ENCODE measurements around the gene BCR.

Gene BCR

GRCh38 chr22:23151827-23152226 lies 28.5 kb upstream of the BCR start:
- no peak for DNase-seq (ENCODE audit: low read depth in 3 of 3)

GRCh38 chr22:23152238-23153114 lies 27.8 kb upstream of the BCR start:
- DNase-seq (ENCODE audit: low read depth in 3 of 3): no peak

GRCh38 chr22:23153994-23154393 lies 26.3 kb upstream of the BCR start:
- DNase-seq (ENCODE audit: low read depth in 3 of 3): no peak

GRCh38 chr22:23154461-23154860 lies 25.8 kb upstream of the BCR start:
- DNase-seq (ENCODE audit: low read depth in 3 of 3): no peak

GRCh38 chr22:23155143-23155542 lies 25.2 kb upstream of the BCR start:
- DNase-seq (ENCODE audit: low read depth in 3 of 3): no peak

DNA sequence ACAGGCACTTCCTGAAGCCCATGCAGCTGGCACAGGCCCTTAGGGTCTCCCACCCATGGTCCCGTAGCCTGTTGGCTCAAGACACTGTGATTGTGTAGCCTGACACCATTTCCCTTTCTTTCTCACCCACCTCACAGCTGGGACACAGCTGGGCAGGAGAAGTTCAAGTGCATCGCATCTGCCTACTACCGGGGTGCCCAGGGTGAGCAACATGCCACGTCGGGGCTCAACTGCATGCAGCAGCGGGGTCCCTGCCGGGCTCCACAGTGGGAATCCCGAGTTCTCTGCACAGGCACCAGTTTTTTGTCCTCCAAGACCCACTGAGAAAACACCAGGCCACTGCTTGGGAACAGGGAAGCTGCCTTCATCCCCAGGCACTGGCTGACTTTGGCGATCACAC lies 24.5 kb upstream of the BCR start:
- DNase-seq (ENCODE audit: low read depth in 3 of 3): no peak

GRCh38 chr22:23156286-23156685 lies 24.0 kb upstream of the BCR start:
- DNase-seq (ENCODE audit: low read depth in 3 of 3): no peak

GRCh38 chr22:23157560-23158515 lies 22.5 kb upstream of the BCR start:
- DNase-seq (ENCODE audit: low read depth in 3 of 3): no peak

GRCh38 chr22:23158516-23159290 lies 21.6 kb upstream of the BCR start:
- no peak for DNase-seq (ENCODE audit: low read depth in 3 of 3)

DNA sequence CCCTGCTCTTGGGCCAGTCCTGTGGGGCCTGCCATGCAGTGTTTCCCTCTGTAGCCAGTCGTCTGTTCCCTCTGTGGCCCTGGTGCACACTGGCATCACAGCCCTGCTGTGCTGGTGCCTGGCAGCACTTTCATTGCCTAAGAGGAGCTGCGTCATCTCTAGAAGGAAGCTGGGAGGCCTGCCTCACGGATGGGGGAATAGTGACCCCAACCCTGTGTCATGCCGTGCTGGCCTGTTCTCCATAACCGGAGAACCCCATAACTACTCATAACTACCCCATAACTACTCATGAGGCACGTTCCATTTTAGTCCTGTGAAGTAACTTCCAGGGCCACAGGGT lies 21.0 kb upstream of the BCR start:
- no peak for DNase-seq (ENCODE audit: low read depth in 3 of 3)

GRCh38 chr22:23161029-23161428 lies 19.3 kb upstream of the BCR start:
- DNase-seq (ENCODE audit: low read depth in 3 of 3): no peak

DNA sequence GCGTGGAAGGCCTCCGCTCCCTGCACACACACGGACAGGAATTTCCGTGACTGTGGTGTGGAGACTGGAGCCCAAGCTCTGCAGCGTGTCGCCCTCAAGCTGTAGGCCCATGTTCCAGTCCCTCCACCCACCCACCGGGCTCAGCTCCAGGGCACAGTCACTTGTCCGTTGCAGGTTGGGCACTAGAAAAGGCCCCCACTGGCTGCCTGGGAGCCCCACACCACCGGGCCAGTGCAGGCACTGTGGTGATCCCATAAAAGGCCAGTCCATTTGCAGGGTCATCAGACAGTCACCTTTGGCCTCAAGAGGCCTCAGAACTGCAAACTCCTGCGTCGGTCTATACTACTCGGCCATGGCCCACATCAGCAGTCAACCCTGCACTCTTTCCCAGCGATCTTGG lies 18.7 kb upstream of the BCR start:
- DNase-seq (ENCODE audit: low read depth in 3 of 3): no peak

GRCh38 chr22:23163665-23164064 lies 16.6 kb upstream of the BCR start:
- no peak for DNase-seq (ENCODE audit: low read depth in 3 of 3)

DNA sequence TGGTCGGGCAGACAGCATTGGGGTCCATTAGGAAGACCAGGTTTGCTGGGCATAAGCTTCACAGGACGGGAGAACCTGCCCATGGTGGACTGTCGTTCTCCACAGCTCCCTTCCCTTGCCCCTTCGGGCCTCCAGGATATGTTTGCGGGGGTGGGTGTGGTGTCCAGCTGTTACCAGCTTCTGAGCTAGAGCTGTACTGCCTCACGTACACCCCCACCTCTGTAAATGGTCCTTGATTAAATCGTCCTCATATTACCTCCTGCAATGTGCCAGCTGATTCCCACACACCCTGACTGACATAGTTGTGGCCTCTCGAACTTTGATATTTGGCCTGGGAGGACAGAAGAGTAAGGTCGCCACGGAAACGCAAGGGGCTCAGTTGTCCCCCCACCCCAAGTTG lies 16.2 kb upstream of the BCR start:
- DNase-seq (ENCODE audit: low read depth in 3 of 3): no peak

GRCh38 chr22:23166042-23166831 lies 14.1 kb upstream of the BCR start:
- no peak for DNase-seq (ENCODE audit: low read depth in 3 of 3)

GRCh38 chr22:23166841-23167616 lies 13.3 kb upstream of the BCR start:
- no peak for DNase-seq (ENCODE audit: low read depth in 3 of 3)

DNA sequence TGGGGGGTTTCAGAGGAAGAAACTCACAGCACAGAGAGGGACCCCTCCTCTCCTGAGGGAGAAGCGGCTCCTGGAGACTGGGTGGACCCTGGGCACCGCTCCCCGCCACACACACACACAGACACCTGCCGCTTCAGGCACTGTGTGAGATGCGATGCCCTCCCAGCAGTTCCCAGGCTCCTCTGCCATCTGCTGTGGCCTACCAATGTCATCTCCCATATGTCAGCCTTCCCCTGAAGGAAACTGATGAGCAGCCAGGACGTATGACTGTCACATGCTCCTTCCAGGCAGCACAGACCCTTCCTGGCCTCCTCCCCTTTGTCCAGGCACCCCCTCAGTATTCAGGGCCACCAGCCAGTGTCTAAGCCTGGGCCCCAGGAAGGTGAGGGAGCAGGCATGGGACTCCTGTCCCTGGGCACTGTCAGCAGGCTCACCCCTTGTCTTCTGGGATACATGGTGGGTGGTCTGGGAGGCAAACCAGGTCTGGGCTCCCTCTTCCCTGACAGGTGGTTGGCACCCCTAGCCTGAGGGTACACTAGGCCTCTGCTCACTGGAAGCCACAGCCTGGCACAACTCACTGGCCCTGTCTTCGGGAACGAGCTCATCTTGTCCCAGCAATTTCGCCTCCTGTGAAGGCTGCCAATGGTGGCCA lies 11.8 kb upstream of the BCR start:
- DNase-seq (ENCODE audit: low read depth in 3 of 3): no peak

DNA sequence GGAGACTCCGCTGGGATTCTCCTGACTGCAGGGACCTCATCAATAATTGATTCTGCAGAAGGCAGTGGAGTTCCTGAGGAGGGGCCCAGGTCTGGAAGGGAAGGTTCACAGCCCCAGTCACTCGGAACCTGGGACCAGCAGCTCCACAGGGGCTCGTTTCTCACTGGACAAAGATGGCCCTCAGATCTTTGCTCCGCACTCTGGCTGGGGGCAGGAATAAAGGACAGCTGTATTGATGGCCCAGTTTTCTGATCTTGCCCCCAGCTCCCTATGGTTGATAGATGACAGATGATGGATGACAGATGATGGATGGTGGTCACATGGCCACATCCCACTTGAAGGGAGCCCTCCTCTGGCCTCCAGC lies 11.3 kb upstream of the BCR start:
- DNase-seq (ENCODE audit: low read depth in 3 of 3): no peak

GRCh38 chr22:23175817-23176644 lies 4.3 kb upstream of the BCR start:
- DNase-seq (ENCODE audit: low read depth in 3 of 3): no peak

Data from stimulated activated CD4-positive, alpha-beta T cell treated with anti-CD3 and anti-CD28 coated beads, TNF-alpha, amount 100 ng/mL, for 48 hours (primary cell).